Upper lobe of right lung (tissue), 1 donor: ENCODE measurements around the gene DLG2. TPM values are rescaled to one million over a fixed set of nuclear protein-coding genes. Genes with fewer than 3 reads are reported as not detected.

Source experiments
- ATAC-seq: fragments of 200-7000 bp; cut with Tn5 transposase; one replicate; pipeline ENCODE4 v1.9.1; 2020; ENCODE audit warnings: mild to moderate bottlenecking, moderate library complexity
- DNase-seq: peaks from one replicate; pipeline ENCODE4 v3.0.0-alpha.2; 2020
- H3K27ac ChIP-seq: fragments of 200-600 bp; one replicate; pipeline ENCODE4 v1.8.0; 2022
- H3K27me3 ChIP-seq: fragments of 200-600 bp; one replicate; pipeline ENCODE4 v1.8.0; 2022; ENCODE audit warnings: mild to moderate bottlenecking
- H3K36me3 ChIP-seq: fragments of 200-600 bp; one replicate; pipeline ENCODE4 v1.8.0; 2022
- H3K4me1 ChIP-seq: fragments of 200-600 bp; one replicate; pipeline ENCODE4 v1.8.0; 2022
- H3K4me3 ChIP-seq: fragments of 200-600 bp; one replicate; pipeline ENCODE4 v1.8.0; 2022; ENCODE audit warnings: mild to moderate bottlenecking
- H3K9me3 ChIP-seq: fragments of 200-600 bp; one replicate; pipeline ENCODE4 v1.8.0; 2022
- intact Hi-C: fragments of 100-400 bp; cut with DNase I; formaldehyde crosslinking; loops from one replicate; pipeline ENCODE4 v1.11.0; 2022
- total RNA-seq: library from RNA; stranded (reverse); fragmentation: NEBNext Ultra II Directional; extraction: Animal tissue kit (Norgen Biotek cat#: 25700); gene quantifications from one replicate; pipeline ENCODE4 v1.2.1, GENCODE V29; 2021
- TF ChIP-seq, protein P1 (sequence below): fragments of 200-600 bp; IDR thresholded peaks from one replicate; pipeline ENCODE4 v1.8.0; 2022; ENCODE audit warnings: antibody characterized with exemption
- donor health status: DM: no; HTN: yes; CAD: no; lungs with severe emphysema.

Gene DLG2
- total RNA-seq, 1 donor from 2014 or later = 9.7 TPM

DNA sequence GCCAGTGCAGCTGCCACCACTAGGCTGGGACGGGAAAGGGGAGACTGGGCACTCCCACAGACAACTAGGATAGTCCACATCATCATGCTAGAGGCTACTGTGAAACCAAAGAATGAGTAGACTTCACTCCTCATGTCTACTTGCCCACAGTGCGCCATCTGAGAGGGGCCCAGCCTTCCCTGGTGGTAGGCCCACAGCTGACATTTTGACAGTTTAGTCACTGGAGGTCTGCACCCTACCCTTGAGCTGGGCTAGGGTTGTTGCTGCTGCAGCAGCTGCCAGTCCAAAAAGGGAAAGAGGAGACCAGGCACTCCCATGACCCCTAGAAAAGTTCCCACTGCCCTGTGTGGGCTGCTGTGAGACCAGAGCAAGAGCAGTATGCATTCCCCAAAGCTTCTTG, 141.2 kb downstream of the DLG2 start:
- H3K27ac ChIP-seq = no peak overlapping the region
- ATAC-seq (no peak), DNase-seq (no peak)
- no peaks in the 10 kb centered on the region for H3K27me3 ChIP-seq
- H3K9me3 ChIP-seq = peaks cover 10% of the 10 kb centered on the region
- intact Hi-C loops = no loop called here
- H3K36me3 ChIP-seq = no peaks in the 10 kb centered on the region
- no peaks in the 10 kb centered on the region for H3K4me1 ChIP-seq
- TF ChIP-seq, protein P1, sequence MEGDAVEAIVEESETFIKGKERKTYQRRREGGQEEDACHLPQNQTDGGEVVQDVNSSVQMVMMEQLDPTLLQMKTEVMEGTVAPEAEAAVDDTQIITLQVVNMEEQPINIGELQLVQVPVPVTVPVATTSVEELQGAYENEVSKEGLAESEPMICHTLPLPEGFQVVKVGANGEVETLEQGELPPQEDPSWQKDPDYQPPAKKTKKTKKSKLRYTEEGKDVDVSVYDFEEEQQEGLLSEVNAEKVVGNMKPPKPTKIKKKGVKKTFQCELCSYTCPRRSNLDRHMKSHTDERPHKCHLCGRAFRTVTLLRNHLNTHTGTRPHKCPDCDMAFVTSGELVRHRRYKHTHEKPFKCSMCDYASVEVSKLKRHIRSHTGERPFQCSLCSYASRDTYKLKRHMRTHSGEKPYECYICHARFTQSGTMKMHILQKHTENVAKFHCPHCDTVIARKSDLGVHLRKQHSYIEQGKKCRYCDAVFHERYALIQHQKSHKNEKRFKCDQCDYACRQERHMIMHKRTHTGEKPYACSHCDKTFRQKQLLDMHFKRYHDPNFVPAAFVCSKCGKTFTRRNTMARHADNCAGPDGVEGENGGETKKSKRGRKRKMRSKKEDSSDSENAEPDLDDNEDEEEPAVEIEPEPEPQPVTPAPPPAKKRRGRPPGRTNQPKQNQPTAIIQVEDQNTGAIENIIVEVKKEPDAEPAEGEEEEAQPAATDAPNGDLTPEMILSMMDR = no peak
- no peak overlapping the region for H3K4me3 ChIP-seq

DNA sequence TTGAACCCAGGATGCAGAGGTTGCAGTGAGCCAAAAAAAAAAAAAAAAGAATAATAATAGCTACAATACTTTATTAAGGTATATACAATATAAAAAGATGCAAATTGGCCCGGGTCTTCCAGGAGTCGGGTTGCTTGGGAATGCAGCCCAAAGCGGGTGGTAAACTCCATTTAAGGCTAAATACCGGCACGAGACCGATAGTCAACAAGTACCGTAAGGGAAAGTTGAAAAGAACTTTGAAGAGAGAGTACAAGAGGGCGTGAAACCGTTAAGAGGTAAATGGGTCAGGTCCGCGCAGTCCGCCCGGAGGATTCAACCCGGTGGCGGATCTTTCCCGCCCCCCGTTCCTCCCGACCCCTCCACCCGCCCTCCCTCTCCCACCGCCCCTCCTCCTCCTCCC, 143.3 kb downstream of the DLG2 start:
- no peaks in the 10 kb centered on the region for H3K36me3 ChIP-seq
- TF ChIP-seq, protein P1 = no peak
- no peak for DNase-seq
- intact Hi-C loops = no loop called here
- no peaks in the 10 kb centered on the region for H3K27me3 ChIP-seq
- peaks cover 10% of the 10 kb centered on the region for H3K9me3 ChIP-seq
- H3K27ac ChIP-seq = no peak overlapping the region
- H3K4me1 ChIP-seq = no peaks in the 10 kb centered on the region
- ATAC-seq = no peak
- H3K4me3 ChIP-seq = no peak overlapping the region

DNA sequence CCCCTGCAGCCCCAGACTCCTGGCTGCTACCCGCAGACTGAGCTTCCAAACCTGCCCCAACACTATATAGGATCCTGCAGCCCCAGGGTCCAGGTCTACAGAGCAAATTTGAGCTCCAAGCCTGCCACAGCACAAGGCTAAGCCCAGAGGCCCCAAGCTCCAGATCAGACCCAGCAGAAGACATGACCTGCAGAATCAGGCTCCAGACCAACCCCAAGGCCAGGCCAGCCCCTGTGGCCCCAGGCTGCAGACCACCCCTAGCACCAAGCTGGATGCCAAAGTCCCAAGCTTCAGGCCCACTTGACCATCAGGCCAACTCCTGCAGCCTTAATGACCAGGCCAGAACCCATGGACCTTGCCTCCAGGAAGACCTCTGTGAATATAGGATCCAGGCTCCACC, 145.3 kb downstream of the DLG2 start:
- Histone ChIP-seq H3K27ac (no peak overlapping the region), H3K9me3 (peaks cover 10% of the 10 kb centered on the region), H3K4me3 (no peak overlapping the region), H3K27me3 (no peaks in the 10 kb centered on the region), H3K36me3 (no peaks in the 10 kb centered on the region), H3K4me1 (no peaks in the 10 kb centered on the region)
- TF ChIP-seq, protein P1 = no peak
- ATAC-seq (no peak), DNase-seq (no peak)
- intact Hi-C loops = no loop called here

DNA sequence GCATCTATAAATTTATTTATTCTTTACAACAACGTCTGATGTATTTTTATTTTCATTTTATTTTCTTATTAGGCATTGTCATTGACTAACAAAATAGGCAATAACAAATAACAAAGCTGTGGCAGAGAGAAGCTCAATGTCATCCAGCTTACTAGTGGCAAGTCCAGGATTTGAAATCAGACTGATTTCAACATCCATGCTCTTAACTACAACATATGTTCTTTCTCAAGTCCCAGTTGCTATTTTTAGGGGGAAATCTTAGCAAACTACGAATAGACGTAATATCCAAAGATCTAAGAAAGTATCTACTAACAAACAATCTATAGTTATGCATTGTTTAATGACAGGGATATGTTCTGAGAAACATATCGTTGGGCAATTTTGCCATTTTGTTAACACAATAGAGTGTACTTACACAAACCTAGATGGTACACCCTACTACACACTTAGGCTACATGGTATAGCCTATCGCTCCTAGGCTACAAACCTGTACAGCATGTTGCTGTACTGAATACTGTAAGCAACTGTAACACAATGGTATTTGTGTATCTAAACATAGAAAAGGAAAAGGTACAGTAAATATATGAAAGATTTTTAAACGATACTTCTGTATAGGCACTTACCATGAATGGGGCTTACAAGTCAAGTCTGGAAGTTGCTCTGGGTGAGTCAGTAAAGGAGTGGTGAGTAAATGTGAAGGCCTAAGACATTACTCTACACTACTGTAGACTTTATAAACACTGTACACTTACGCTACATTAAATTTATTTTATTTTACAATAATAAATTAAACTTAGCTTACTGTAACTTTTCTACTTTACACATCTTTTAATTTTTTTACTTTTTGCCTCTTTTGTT, 151.3 kb downstream of the DLG2 start:
- H3K27ac ChIP-seq = no peak overlapping the region
- TF ChIP-seq, protein P1 = no peak
- H3K9me3 ChIP-seq = no peaks in the 10 kb centered on the region
- H3K36me3 ChIP-seq = no peaks in the 10 kb centered on the region
- no peak for DNase-seq
- intact Hi-C loops = no loop called here
- no peaks in the 10 kb centered on the region for H3K4me1 ChIP-seq
- no peaks in the 10 kb centered on the region for H3K27me3 ChIP-seq
- H3K4me3 ChIP-seq = no peak overlapping the region
- ATAC-seq = no peak

DNA sequence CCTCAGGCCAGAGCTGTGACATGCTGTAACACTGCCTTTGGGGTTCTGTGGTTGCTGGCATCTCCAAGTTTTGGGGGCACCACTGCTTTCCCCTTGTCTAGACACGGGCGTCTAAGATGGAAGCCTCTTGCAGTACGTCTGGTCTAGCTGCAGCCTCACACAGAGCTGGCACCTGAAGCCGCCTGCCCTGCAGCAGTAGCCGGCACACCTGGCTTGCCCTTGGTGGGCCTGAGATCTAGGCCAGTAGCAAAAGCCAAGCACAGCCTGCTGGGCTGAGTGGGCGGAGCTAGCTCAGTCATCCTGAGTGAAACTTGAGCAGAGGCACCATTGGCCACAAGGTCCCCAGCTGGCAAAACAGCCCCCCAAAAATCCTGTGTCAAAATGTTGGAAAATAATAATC, 154.2 kb downstream of the DLG2 start:
- DNase-seq = no peak
- intact Hi-C loops = no loop called here
- H3K36me3 ChIP-seq = no peaks in the 10 kb centered on the region

More for the DNA sequence above, 154.2 kb downstream of the DLG2 start:
- no peaks in the 10 kb centered on the region for H3K4me1 ChIP-seq
- no peaks in the 10 kb centered on the region for H3K27me3 ChIP-seq
- no peak overlapping the region for H3K4me3 ChIP-seq
- ATAC-seq = no peak
- H3K9me3 ChIP-seq = no peaks in the 10 kb centered on the region
- H3K27ac ChIP-seq = no peak overlapping the region
- TF ChIP-seq, protein P1 = no peak
